Neural cell (in vitro differentiated cells): ENCODE results near the gene TRPM4. TPM values are rescaled to one million over a fixed set of nuclear protein-coding genes. Genes with fewer than 3 reads are reported as not detected.

Experiments
- H2AFZ ChIP-seq: fragments of 200-600, 300-800 bp; sonication (generic), shearing (Covaris generic); 2 replicates; pipeline ENCODE4 v1.6.0; 2014; ENCODE audit warnings: low read depth, mild to moderate bottlenecking, antibody characterized with exemption, low read length, moderate library complexity
- H3F3A ChIP-seq: fragments of 200-600 bp; shearing (Covaris generic); 2 replicates; pipeline ENCODE4 v1.6.1; 2016; ENCODE audit warnings: mild to moderate bottlenecking, moderate library complexity, mixed read lengths, antibody characterized with exemption, low read length; ENCODE audit not compliant: insufficient read depth, poor library complexity, severe bottlenecking
- H3K27ac ChIP-seq: fragments of 200-600, 300-800 bp; sonication (generic), shearing (Covaris generic); 2 replicates; pipeline ENCODE4 v1.5.1; 2014; ENCODE audit warnings: mild to moderate bottlenecking, low read length, moderate library complexity
- H3K27me3 ChIP-seq: fragments of 300-800, 200-600 bp; sonication (generic), shearing (Covaris generic); 2 replicates; pipeline ENCODE4 v1.6.0; 2014; ENCODE audit warnings: mild to moderate bottlenecking, low read depth, low read length, moderate library complexity; ENCODE audit not compliant: insufficient read depth
- H3K36me3 ChIP-seq: fragments of 300-800, 200-600 bp; sonication (generic), shearing (Covaris generic); 2 replicates; pipeline ENCODE4 v1.5.1; 2014; ENCODE audit warnings: mild to moderate bottlenecking, antibody characterized with exemption, low read length, moderate library complexity; ENCODE audit not compliant: insufficient read depth
- H3K4me2 ChIP-seq: fragments of 300-800, 200-600 bp; sonication (generic), shearing (Covaris generic); 2 replicates; pipeline ENCODE4 v1.6.0; 2014; ENCODE audit warnings: mild to moderate bottlenecking, low read length
- H3K4me3 ChIP-seq: fragments of 300-800, 200-600 bp; sonication (generic), shearing (Covaris generic); 2 replicates; pipeline ENCODE4 v1.5.1; 2014; ENCODE audit warnings: mild to moderate bottlenecking, low read length, moderate library complexity
- H3K79me2 ChIP-seq: fragments of 200-600 bp; shearing (Covaris generic); replicated peaks from 2 replicates; pipeline ENCODE4 v1.6.0; 2014; ENCODE audit warnings: mild to moderate bottlenecking, low read length, moderate library complexity; ENCODE audit not compliant: insufficient read depth
- H3K9ac ChIP-seq: fragments of 300-800, 200-600 bp; sonication (generic), shearing (Covaris generic); 2 replicates; pipeline ENCODE4 v1.6.1; 2016; ENCODE audit warnings: mild to moderate bottlenecking, low read length, mixed read lengths
- H3K9me2 ChIP-seq: fragments of 200-600 bp; shearing (Covaris generic); 2 replicates; pipeline ENCODE4 v1.6.1; 2016; ENCODE audit warnings: mild to moderate bottlenecking, low read length, mixed read lengths; ENCODE audit not compliant: insufficient read depth
- H3K9me3 ChIP-seq: fragments of 200-600, 300-800 bp; sonication (generic), shearing (Covaris generic); 2 replicates; pipeline ENCODE4 v1.6.1; 2016; ENCODE audit warnings: mild to moderate bottlenecking, mixed run types, low read length, moderate library complexity, mixed read lengths
- H4K20me1 ChIP-seq: fragments of 200-600 bp; shearing (Covaris generic); 2 replicates; pipeline ENCODE4 v1.6.1; 2016; ENCODE audit warnings: mild to moderate bottlenecking, mixed run types; ENCODE audit not compliant: insufficient read depth
- CTCF ChIP-seq: fragments of 450-650 bp; IDR thresholded peaks from 2 replicates; pipeline ENCODE4 v1.5.1; 2014; ENCODE audit warnings: antibody characterized with exemption, mild to moderate bottlenecking, moderate library complexity; ENCODE audit not compliant: poor library complexity, severe bottlenecking
- EP300 ChIP-seq: fragments of 450-650 bp; conservative IDR thresholded peaks from 2 replicates; pipeline ENCODE4 v1.6.1; 2014; ENCODE audit warnings: antibody characterized with exemption, mild to moderate bottlenecking, moderate library complexity; ENCODE audit not compliant: poor library complexity, severe bottlenecking
- EZH2 ChIP-seq: fragments of 200-600, 300-800 bp; shearing (Covaris generic), sonication (generic); IDR thresholded peaks from 2 replicates; pipeline ENCODE4 v1.6.1; 2014; ENCODE audit warnings: antibody characterized with exemption, low read length, borderline replicate concordance, mild to moderate bottlenecking; ENCODE audit not compliant: insufficient read depth, poor library complexity, severe bottlenecking
- MXI1 ChIP-seq: fragments of 450-650 bp; conservative IDR thresholded peaks from 2 replicates; pipeline ENCODE4 v1.6.1; 2014; ENCODE audit warnings: antibody characterized with exemption, mild to moderate bottlenecking; ENCODE audit not compliant: poor library complexity, severe bottlenecking
- POLR2AphosphoS5 ChIP-seq: IDR thresholded peaks from 2 replicates; pipeline ENCODE4 v1.6.1; 2012
- RAD21 ChIP-seq: fragments of 450-650 bp; conservative IDR thresholded peaks from 2 replicates; pipeline ENCODE4 v1.6.1; 2014; ENCODE audit warnings: antibody characterized with exemption, mild to moderate bottlenecking, moderate library complexity
- REST ChIP-seq: IDR thresholded peaks from 2 replicates; pipeline ENCODE4 v1.6.1; 2012; ENCODE audit warnings: borderline replicate concordance
- SMC3 ChIP-seq: fragments of 450-650 bp; conservative IDR thresholded peaks from 2 replicates; pipeline ENCODE4 v1.6.1; 2014; ENCODE audit warnings: antibody characterized with exemption, mild to moderate bottlenecking, moderate library complexity; ENCODE audit not compliant: poor library complexity
- TAF1 ChIP-seq: IDR thresholded peaks from 2 replicates; pipeline ENCODE4 v1.6.1; 2012; ENCODE audit warnings: low read depth
- polyA plus RNA-seq: library from polyadenylated mRNA; depleted of rRNA; stranded (reverse); fragments of >200 nt; gene quantifications from 2 replicates; pipeline ENCODE4 v1.2.3, GENCODE V29; 2014

TRPM4 gene
- polyA plus RNA-seq, 1 donor from 2014 or later, result 42.5 TPM

GRCh38 chr19:49188626-49189200 is 31.1 kb downstream of the TRPM4 start:
- H3K79me2 ChIP-seq, result no peaks in the 10 kb centered on the region
- peaks cover 15% of the 10 kb centered on the region for H3K36me3 ChIP-seq
- no peaks in the 10 kb centered on the region for H3K9me3 ChIP-seq
- H3K27ac ChIP-seq, result no peak overlapping the region
- H3F3A ChIP-seq, result no peaks in the 10 kb centered on the region
- H2AFZ ChIP-seq, result no peak overlapping the region
- H3K4me2 ChIP-seq, result no peak overlapping the region
- TF ChIP-seq EZH2 (no peak), MXI1 (no peak), SMC3 (no peak), TAF1 (no peak), EP300 (no peak)
- no peak overlapping the region for H3K9ac ChIP-seq
- no peaks in the 10 kb centered on the region for H3K27me3 ChIP-seq
- H3K4me3 ChIP-seq, result no peak overlapping the region
- H3K9me2 ChIP-seq, result no peaks in the 10 kb centered on the region
- H4K20me1 ChIP-seq, result no peaks in the 10 kb centered on the region

- H3K9me2 ChIP-seq, result no peaks in the 10 kb centered on the region
- no peak overlapping the region for H3K4me3 ChIP-seq
- no peaks in the 10 kb centered on the region for H3K79me2 ChIP-seq
- peaks cover 15% of the 10 kb centered on the region for H3K36me3 ChIP-seq
- no peak overlapping the region for H3K4me2 ChIP-seq
- H3K27me3 ChIP-seq, result no peaks in the 10 kb centered on the region
- no peak for TF ChIP-seq TAF1
- TF ChIP-seq RAD21, result no peak
- no peak for TF ChIP-seq REST
- no peak for TF ChIP-seq EP300
- no peak for TF ChIP-seq MXI1
- TF ChIP-seq EZH2, result no peak
- no peak for TF ChIP-seq CTCF
- TF ChIP-seq SMC3, result no peak
- TF ChIP-seq POLR2AphosphoS5, result no peak
- H3F3A ChIP-seq, result no peaks in the 10 kb centered on the region
- H3K27ac ChIP-seq, result no peak overlapping the region
- H4K20me1 ChIP-seq, result no peaks in the 10 kb centered on the region
- H3K9me3 ChIP-seq, result no peaks in the 10 kb centered on the region
- H2AFZ ChIP-seq, result no peak overlapping the region
- no peak overlapping the region for H3K9ac ChIP-seq
Measured at GRCh38 chr19:49189259-49189658, 31.7 kb downstream of the TRPM4 start.
